ENCODE data around the gene ZNF316.
A peak's percentile ranks its signal among the peaks of the same experiment; 100 is the strongest.

GRCh38 chr7:6589829-6590644 is 47.1 kb upstream of the ZNF316 start, which contains the start of gene INTS15:
- peak; percentile 68 to 99 (median 87) for TF ChIP-seq CTCF (IDR thresholded peaks at IDR 0.05)
- TF ChIP-seq POLR2A (IDR thresholded peaks at IDR 0.05) = peak; percentile 94
